HG03558 (cell line): ENCODE data around the gene CFAP161.

Experiments
- ATAC-seq: cut with Tn5 transposase; IDR thresholded peaks from one replicate; pipeline ENCODE4 v1.9.1; 2021; ENCODE audit warnings: moderate number of reproducible peaks; ENCODE audit not compliant: unreplicated experiment; ENCODE audit errors: extremely low read depth

Gene CFAP161, protein sequence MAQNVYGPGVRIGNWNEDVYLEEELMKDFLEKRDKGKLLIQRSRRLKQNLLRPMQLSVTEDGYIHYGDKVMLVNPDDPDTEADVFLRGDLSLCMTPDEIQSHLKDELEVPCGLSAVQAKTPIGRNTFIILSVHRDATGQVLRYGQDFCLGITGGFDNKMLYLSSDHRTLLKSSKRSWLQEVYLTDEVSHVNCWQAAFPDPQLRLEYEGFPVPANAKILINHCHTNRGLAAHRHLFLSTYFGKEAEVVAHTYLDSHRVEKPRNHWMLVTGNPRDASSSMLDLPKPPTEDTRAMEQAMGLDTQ

DNA sequence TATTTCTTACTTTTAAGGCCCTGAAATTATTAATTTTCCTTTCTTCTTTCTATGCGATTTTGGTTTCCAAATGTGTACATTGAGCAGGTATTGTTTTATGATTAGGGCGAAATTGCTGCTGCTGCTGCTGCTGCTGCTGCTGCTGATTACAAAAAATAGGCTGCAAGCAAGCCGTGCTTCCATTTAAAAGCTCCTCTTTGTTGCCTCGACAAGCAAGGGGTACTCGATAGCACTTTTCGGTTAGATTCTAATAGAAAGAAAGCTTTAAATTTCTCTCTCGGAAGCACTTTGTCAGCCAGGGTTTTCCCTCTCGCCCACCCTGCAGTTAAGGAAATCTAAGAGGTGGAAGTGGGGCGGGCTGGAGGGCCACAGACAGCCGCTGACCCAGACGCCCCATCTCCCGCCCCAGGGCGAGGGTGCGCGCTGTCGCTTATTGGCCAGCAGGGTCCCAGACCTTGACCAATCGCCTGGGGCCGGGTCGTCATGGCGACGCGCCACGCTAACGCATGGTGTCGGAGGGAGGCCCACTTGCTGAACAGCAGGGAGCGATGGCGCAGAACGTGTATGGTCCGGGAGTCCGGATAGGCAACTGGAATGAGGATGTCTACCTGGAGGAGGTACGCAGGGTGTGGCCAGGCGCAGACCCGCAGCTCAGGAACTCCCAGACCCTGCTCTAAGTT is at the start of gene CFAP161:
Gene CFAP161, plus strand, starts transcription at position 489 of the 680 bp plus-strand sequence. Its CDS starts 60 bp downstream, at position 549.
- no peak for ATAC-seq

DNA sequence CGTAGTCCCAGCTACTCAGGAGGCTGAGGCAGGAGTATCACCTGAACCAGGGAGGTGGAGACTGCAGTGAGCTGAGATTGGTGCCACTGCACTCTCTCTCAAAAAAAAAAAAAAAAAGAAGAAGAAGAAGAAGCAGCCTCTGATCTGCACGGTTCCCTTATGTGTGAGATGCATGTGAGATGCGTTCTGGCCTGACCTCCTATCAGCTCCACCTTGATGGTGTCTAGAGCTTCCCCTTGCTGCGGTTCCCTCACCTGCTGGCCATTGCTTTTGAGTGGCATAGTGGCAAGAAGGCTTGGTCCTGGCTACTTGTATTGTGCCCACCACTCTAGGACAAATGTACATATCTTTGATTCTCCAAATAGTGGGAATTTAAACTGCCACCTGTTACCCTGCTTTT is 49.4 kb upstream of the CFAP161 start:
- ATAC-seq = no peak

DNA sequence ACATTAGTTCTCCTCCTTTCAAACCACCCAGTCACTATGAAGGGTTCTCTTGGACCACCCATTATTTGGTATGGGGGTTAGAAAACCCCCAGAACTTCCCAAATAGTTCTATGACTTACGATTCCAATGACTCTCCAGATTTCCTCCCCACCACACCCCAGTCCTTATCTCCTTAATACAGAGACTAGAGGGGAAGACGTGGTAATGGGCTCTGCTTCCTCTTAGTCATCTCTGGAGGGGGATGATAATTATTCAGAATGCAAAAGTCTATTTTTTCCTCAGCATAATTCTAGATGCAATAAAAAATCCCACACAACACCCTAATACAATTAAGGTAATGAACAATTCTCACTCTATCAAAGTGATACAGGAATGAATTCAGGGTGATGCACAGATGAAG is 48.9 kb upstream of the CFAP161 start:
- ATAC-seq = no peak

DNA sequence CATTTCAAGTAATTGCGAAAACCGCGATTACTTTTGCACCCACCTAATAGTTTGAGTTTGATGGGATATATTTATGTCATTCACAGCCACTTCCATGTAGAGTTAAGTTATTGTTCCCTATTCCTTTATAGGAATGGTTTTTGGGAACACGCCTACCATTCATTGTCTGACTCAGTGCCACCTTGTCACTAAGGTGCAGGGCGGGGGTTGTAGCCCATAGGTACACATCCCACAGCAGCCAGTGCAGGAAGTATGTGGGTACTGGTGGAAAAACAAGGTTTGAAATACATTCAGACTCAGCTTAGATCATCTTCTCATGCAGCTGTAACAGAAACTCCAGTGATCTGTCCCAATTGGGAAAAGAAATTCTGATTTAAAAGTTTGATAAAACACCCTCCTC is 48.2 kb upstream of the CFAP161 start:
- ATAC-seq = no peak

DNA sequence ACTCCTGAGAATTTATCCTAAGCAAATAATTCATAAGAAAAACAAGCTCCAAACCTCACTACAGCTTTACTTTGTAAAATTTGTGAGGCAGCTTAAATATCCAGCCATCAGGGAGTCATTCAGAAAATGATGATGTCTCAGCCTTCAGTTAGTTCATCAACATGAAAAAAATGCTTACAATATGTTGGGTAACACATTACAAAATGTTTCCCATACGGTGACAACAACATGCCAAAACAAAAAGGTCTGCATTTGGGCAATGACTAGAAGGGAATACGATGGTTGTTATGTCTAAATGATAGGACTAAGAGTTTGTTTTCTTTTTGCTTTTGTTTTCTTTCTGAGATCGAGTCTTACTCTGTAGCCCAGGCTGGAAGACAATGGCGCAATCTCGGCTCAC is 47.0 kb upstream of the CFAP161 start:
- no peak for ATAC-seq

DNA sequence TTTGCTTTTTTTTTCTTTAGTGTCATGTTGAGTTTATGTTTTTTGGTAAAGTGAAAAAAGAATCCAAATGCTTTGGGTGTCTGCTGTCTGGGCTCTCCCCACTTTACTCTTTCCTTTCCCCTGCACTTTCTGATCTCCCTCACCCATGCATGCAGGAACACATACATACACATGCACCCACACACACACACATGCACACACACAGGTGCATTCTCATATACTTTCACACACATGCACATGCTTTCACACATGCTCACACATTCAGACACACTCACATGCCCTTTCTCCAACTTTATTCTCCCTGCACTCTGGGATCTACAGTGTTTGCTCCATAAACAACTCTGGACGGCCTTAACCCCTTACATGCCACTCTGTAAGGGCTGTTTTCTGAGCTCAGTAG is 46.4 kb upstream of the CFAP161 start:
- ATAC-seq = no peak

DNA sequence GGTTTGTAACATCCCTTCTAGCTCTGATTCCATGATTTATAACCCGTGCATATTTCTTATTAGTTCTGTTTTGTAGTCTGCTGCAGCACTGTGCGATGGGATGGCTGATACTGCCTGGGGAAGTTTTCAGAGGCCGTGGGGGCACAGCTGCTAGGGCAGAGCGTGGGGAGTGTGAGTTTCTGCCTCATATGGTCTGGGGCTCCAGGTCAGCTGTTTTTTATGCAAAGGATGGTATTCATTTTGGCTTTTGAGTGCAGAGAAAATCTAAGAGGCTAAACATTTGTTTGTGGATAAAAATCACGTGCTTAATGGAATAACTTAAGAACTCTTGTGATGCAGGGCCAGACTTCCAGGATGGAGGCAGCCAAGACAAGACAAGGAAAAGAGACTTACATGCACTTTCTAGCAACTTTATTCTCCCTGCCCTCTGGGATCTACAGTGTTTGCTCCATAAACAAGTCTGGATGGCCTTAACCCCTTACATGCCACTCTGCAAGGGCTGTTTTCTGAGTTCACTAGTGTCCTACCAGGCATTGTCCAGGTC is 45.5 kb upstream of the CFAP161 start:
- ATAC-seq = no peak

DNA sequence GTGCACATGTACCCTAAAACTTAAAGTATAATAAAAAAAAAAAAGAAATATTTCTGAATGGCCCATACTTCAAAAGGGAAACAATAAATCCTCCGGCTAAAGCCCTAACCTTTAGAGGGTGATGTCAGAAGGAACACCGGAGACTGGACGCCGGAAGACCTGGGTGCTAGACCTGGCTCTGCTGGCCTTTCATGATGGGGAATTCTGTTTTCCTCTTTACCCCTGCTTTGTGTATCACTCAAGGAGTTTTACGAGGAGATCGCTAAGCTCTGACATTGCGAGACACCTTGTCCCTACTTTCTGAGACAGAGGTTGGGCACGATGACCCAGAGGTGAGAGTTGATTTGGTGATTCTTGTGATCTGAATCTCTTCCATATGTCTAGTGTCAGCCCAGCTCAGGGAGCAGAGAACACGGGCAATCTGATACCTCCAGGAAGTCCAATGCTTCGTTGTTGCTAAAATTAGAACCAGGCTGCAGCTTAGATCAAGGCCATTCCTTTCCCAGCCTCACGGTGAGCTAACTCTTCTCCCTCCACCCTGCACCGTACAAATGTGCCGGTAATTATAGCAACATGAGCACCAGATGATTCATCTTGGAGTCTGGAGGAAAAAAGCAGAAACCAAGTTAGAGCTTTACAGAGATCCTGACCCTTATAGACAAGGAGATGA is 42.0 kb upstream of the CFAP161 start:
- no peak for ATAC-seq

DNA sequence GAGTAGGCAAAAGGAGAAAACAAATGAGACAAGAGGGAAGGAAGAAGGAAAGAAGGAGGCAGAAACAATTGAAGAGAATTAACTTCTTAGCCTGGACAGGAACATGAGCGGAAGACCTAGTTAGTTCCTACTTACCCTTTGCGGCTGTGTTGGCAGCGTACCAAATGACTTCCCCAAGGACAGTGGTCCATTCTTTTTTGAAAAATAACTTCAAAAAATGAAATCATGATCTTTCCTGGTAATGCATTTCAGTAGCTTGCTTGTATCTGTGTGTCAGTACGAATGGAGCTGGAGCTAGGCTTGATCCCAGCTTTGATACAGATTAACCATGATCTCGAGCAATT is 41.5 kb upstream of the CFAP161 start:
- no peak for ATAC-seq

DNA sequence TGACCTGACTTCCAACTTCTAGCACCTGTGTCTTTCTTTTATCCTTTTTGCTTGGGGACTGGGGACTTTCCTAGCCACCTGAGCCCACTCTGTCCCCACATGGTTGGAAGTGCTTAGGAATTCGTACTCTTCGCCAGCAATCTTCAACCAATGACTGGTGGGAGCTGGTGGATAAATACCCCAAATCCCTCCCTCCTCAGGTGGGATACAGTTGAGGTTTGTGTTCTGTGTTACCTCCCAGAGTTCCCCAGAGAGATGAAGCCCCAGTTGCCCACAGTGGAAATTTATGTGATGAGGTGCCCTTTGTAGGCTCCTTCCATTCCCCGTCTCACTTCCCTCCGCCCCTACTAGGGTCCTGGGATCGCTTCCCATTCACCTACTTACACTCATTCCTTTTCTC is 40.1 kb upstream of the CFAP161 start:
- ATAC-seq = no peak

DNA sequence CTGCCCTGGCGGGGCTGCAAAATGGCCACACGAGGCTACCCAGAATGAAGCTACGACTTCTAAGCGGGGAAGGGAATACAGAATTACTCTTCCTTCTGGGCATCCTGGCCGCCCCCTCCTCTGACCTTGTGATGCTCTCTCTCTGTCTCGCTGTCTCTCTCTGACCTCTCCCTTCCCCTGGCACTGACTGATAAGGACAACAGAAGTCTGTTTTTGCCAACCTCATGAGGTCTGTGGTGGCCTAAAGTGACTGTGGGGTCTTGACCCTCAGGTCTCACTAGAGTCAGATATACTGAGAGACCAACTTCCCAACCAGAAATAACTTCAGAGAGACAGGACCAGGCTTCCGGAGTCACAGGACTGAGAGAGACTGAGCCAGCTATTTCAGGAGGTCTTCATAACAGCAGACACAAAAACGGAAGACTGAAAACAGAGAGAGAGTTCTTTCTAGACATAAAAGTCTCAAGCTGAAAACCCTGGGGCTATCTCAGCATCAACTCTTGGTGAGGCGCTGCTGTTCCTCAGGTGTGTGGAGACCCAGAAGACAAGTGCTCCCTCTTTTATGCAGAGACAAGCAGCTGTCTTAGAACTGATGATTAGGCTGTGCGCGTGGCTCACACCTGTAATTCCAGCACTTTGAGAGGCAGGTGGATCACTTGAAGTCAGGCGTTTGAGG is 38.2 kb upstream of the CFAP161 start:
- ATAC-seq = no peak

DNA sequence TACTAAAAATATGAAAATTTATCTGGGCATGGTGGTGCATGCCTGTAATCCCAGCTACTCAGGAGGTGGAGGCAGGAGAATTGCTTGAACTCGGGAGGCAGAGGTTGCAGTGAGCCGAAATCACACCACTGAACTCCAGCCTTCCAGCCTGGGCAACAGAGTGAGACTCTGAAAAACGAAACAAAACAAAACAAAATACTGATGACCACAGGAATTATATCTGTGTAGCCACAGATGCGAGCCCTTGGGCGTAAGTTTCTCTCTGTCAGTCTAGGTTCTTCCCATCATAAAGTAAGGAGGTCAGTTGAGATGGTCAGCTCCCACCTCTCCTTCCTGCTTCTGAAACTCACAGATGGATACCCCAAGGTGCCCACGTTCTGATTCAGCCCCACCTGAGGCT is 37.7 kb upstream of the CFAP161 start:
- ATAC-seq = no peak

DNA sequence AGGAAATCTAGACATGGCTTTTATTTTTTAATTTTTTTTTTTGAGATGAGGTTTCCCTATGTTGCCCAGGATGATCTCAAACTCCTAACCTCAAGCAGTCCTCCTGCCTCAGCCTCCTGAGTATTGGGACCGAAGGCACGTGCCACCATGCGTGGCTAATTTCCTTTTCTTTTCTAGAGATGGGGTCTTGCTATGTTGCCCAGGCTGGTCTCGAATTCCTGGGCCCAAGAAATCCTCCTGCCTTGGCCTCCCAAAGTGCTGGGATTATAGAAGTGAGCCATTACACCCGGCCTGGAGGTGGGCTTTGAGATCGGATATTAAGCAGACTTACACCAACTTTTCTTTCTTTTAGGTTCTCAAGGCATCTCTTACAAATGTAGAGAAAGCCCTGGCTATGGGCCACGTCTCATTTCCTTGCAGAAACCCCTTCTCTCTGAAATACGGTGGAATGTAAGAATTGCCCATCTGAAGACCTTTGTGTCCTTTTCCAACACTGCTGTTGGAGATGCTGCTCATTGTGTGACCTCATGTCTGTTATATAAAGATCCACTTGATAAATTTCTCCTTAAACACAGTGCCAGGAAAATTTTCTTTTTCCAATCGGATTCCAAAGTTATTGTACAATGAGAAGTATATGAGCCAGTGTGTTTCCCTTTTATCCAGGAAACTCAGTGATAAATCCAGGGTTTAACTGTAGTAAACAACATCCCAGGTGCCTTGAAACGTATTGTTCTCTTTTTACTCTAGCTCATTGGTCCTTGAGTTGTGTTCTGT is 36.8 kb upstream of the CFAP161 start:
- no peak for ATAC-seq

DNA sequence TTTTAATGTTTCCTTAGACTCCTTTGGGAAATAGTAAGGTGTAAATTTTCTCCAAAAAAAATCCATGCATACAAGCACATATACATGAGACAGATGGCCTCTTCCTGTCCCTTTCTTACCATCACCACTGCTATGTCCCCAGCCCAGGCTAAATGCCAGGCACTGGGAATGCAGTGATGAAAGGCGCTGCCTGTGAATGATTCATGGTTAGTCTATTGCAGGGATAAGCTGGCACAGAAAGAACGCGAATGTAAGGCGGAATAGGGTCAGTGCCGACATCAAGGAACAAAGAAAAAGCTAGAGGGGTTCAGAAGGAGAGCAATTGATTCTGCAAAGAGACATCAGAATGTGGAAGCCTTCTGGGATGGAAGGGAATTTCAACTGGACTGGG is 36.2 kb upstream of the CFAP161 start:
- ATAC-seq = no peak

DNA sequence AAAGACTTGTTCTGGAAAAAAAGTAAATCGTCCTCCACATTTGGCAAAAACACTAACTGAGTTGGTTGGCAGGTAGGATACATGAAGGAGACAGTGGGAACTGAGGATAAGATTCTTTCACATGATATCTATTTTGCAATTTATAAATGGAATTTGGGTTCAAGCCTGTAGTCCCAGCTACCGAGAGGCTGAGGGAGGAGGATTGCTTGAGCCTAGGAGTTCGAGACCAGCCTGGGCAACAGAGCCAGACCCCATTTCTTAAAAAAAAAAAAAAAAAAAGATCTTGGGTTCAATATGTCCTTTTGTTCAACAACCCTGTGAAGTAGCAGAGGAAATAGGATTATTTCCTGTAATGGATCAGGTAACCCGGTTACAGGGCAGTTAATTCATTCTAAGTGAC is 35.7 kb upstream of the CFAP161 start:
- no peak for ATAC-seq

DNA sequence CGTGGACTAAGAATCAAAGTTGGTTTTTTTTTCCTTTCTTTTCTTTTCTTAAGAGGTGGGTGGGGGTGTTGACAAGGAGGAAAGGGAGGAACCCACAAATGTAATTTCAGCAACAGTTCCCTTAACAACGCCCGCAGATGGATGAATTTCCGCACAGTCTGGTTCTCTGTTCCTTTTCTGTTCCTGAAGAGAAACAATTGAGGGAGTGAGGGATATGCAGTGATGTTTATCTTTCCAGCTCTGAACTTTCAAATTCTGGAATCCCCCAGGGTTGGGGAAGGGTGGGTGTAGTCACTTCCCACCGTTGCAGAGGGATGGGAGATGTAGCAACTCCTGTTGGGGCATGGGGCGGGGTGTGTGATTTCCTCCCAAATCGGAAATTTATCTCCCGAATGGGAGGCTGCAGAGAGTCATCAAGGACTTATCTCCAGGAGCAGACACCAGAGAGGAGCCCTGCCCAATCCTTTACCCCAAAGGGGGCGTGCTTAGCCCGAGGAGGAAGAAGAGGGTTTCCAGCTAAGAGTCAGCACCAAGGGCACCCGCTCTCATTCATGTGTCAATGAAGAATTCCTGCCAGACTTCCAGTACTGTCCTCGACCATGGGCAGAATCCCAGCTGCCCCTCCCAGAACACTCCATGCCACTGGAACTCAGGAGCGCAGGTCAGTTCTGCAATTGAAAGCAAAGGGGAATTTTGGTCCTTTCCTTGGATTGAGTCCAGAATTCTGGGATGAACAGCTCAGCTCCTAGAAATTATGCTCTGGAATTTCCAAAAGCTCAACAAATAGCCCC is 35.0 kb upstream of the CFAP161 start:
- no peak for ATAC-seq

DNA sequence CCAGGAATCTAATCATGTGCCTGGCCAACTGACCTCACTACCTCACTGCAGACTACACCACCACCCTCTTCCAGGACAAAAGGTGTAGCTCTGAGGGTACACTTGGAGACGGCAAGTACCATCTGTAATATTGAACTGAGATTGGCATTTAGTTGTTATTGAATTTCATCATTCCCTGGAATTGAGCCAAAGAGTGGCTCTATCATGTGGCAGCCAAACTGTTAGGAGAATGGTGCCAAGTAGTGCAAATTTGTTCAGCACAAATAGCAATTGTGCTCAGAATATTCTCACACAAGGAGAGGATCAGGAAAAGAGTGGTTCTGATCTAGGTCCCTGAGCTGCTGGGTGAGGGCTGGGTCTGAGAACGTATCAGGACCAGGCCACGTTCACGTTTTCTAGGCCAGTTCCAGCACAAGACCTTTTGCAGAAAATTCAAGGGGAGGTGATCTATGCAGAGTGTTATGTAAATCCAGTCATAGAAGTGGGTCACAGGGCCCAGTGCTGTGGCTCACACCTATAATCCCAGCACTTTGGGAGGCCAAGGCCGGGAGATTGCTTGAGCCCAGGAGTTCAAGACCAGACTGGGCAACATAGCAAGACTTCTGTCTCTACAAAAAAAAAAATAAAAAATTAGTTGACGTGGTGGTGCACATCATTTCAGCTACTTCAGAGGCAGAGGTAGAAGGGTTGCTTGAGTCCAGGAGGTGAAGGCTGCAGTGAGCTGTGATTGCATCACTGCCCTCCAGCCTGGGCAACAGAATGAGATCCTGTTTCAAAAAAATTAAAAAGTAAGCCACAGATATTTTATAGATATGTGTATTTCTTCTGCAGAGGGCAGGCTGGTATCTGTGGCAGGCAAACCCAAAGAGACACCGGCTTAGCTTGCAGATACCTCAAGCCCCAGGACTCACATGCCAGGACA is 31.9 kb upstream of the CFAP161 start:
- ATAC-seq = no peak

DNA sequence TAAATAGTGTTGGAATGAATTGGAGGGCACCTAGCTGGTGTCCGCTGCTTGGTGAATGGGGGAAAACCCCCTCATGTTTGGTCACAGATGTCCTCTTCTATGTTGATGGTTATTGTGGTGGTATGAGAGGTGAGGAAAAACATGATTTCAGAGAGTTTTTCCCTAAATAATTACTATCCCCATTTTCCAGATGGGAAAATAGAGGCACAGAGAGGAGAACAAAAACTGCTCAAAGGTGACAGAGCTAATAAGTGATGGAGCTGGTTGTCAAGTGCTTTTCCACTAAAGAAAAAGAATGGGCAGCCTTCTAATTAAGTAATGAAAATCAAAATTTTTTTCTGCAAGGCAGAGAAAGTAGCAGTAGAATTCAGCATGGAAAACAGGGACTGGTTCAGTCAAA is 30.2 kb upstream of the CFAP161 start:
- ATAC-seq = no peak
